Kidney (tissue), 14 donors: ENCODE data around the gene STAB2. TPM values are rescaled to one million over a fixed set of nuclear protein-coding genes. Genes with fewer than 3 reads are reported as not detected.

Experiments used
- DNase-seq, 5 donors: peaks; one replicate each; pipeline ENCODE4 v3.0.0-alpha.2; 2013 to 2020
- FAIRE-seq: peaks from 2 replicates; lab custom pipeline; 2012; peaks lifted over from hg19 to GRCh38; lab: Jason Lieb, UNC
- H3K27ac ChIP-seq, 2 donors: one replicate each; pipeline ENCODE4 v1.7.0; 2013; ENCODE audit warnings: low read depth in 2 of 2, low read length in 2 of 2, inconsistent platforms in 1 of 2
- H3K27me3 ChIP-seq: one replicate; pipeline ENCODE4 v1.7.1; 2013; ENCODE audit warnings: low read length, inconsistent platforms; ENCODE audit not compliant: control insufficient read depth, insufficient read depth
- H3K36me3 ChIP-seq, 3 donors: one replicate each; pipeline versions ENCODE4 v1.7.0 to v1.7.1; 2013; ENCODE audit warnings: low read length in 3 of 3, control low read depth in 1 of 3, inconsistent platforms in 1 of 3; ENCODE audit not compliant: insufficient read depth in 3 of 3, control insufficient read depth in 2 of 3
- H3K4me1 ChIP-seq, 3 donors: one replicate each; pipeline versions ENCODE4 v1.7.0 to v1.7.1; 2013; ENCODE audit warnings: low read length in 3 of 3, inconsistent platforms in 1 of 3, low read depth in 1 of 3; ENCODE audit not compliant: control insufficient read depth in 2 of 3, insufficient read depth in 2 of 3
- H3K4me3 ChIP-seq, 3 donors: one replicate each; pipeline versions ENCODE4 v1.7.0 to v1.8.1; 2013; ENCODE audit warnings: low read length in 3 of 3, control low read depth in 1 of 3, inconsistent platforms in 1 of 3
- H3K9ac ChIP-seq, 3 donors: one replicate each; pipeline versions ENCODE4 v1.7.0 to v1.7.1; 2013; ENCODE audit warnings: low read length in 3 of 3, control low read depth in 1 of 3, inconsistent platforms in 1 of 3
- H3K9me3 ChIP-seq, 3 donors: one replicate each; pipeline versions ENCODE4 v1.7.0 to v1.7.1; 2013; ENCODE audit warnings: low read length in 3 of 3, control low read depth in 1 of 3, inconsistent platforms in 1 of 3; ENCODE audit not compliant: control insufficient read depth in 2 of 3, insufficient read depth in 1 of 3
- intact Hi-C: fragments of 100-400 bp; cut with DNase I; formaldehyde crosslinking; loops from one replicate; pipeline ENCODE4 v1.11.1; 2022
- polyA plus RNA-seq: library from polyadenylated mRNA; stranded (reverse); fragments of 350-450 nt; fragmentation: Illumina TruSeq; extraction: RNeasy Lipid Tissue Mini Kit (QIAGEN cat#74804); gene quantifications from one replicate; pipeline ENCODE4 v1.2.3, GENCODE V29; 2014; ENCODE audit warnings: low read depth, low replicate concordance; ENCODE audit not compliant: insufficient read depth
- total RNA-seq: library from RNA; stranded (reverse); fragmentation: NEBNext Ultra II Directional; extraction: Animal tissue kit (Norgen Biotek cat#: 25700); gene quantifications from one replicate; pipeline ENCODE4 v1.2.1, GENCODE V29; 2021
- TF ChIP-seq, protein P1 (sequence below): IDR thresholded peaks from 3 replicates; pipeline ENCODE4 v1.5.1; 2012; ENCODE audit warnings: mild to moderate bottlenecking, moderate library complexity, borderline replicate concordance; ENCODE audit not compliant: insufficient read depth; ENCODE audit errors: extremely low read depth
- donor health status: control.
- donor health status: control.
- donor health status: control.
- donor health status: control.
- donor health status: control.
- donor health status: DM: yes; HTN: yes; CAD: no.
- donor health status: Normal renal cell carcinoma (clear cell type).

Gene STAB2
- total and polyA plus RNA-seq, 2 donors from 2014 or later, result 0.16 TPM; not detected in 1

DNA sequence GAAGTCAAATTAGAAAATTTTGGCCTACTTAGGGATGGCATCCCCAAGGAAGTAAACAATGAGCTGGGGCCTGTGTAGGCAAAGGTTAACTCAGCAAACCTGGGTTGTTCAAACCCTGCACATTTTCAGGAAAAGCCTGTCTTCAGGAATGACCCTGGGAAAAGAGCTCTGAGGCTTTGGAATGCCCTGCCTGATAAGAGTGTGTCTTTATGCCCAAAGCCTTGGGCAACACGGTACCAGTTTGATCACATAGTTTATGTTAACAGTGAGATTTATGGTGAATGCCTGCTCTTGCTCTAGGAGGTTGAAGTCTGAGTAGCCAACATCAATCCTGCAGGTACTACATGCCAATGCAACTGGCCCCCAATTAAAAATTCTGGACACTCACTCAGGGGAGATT is 28.2 kb upstream of the STAB2 start:
- Histone ChIP-seq H3K27ac (no peak overlapping the region), H3K9me3 (no peaks in the 10 kb centered on the region), H3K27me3 (no peaks in the 10 kb centered on the region), H3K4me3 (no peak overlapping the region), H3K36me3 (no peaks in the 10 kb centered on the region), H3K9ac (no peak overlapping the region), H3K4me1 (no peaks in the 10 kb centered on the region)
- TF ChIP-seq, protein P1, sequence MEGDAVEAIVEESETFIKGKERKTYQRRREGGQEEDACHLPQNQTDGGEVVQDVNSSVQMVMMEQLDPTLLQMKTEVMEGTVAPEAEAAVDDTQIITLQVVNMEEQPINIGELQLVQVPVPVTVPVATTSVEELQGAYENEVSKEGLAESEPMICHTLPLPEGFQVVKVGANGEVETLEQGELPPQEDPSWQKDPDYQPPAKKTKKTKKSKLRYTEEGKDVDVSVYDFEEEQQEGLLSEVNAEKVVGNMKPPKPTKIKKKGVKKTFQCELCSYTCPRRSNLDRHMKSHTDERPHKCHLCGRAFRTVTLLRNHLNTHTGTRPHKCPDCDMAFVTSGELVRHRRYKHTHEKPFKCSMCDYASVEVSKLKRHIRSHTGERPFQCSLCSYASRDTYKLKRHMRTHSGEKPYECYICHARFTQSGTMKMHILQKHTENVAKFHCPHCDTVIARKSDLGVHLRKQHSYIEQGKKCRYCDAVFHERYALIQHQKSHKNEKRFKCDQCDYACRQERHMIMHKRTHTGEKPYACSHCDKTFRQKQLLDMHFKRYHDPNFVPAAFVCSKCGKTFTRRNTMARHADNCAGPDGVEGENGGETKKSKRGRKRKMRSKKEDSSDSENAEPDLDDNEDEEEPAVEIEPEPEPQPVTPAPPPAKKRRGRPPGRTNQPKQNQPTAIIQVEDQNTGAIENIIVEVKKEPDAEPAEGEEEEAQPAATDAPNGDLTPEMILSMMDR, result no peak
- DNase-seq (no peak), FAIRE-seq (no peak)
- intact Hi-C loops, result no loop called here

- Histone ChIP-seq H3K9ac (no peak overlapping the region), H3K4me1 (no peaks in the 10 kb centered on the region), H3K27ac (no peak overlapping the region), H3K36me3 (no peaks in the 10 kb centered on the region), H3K27me3 (no peaks in the 10 kb centered on the region), H3K4me3 (no peak overlapping the region), H3K9me3 (peaks cover 0 to 15% (median 2%) of the 10 kb centered on the region in 3 donors)
- TF ChIP-seq, protein P1, result no peak
- DNase-seq (no peak), FAIRE-seq (no peak)
- intact Hi-C loops, result no loop called here
These were observed 26.4 kb upstream of the STAB2 start for GRCh38 chr12:103560604-103561101.

GRCh38 chr12:103561174-103561573 is 25.9 kb upstream of the STAB2 start:
- Histone ChIP-seq H3K27me3 (no peaks in the 10 kb centered on the region), H3K36me3 (no peaks in the 10 kb centered on the region), H3K27ac (no peak overlapping the region), H3K9ac (no peak overlapping the region), H3K4me3 (no peak overlapping the region), H3K9me3 (peaks cover 0 to 15% (median 2%) of the 10 kb centered on the region in 3 donors), H3K4me1 (no peaks in the 10 kb centered on the region)
- intact Hi-C loops, result no loop called here
- TF ChIP-seq, protein P1, result no peak
- FAIRE-seq (no peak), DNase-seq (no peak)

DNA sequence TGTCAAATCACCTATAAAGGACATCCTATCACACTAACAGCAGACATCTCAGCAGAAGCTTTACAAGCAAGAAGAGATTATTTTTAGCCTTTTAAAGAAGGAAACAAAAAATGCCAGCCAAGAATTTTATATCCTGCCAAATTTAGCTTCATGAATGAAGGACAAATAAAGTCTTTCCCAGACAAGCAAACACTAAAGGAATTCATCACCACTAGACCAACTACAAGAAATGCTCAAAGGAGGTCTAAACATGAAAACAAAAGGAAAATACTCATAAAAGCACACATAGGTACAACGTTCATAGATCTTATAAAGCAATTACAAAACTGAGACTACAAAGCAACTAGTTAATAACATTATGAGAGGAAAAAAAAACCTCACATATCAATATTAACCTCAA is 20.7 kb upstream of the STAB2 start:
- Histone ChIP-seq H3K36me3 (no peaks in the 10 kb centered on the region), H3K27me3 (no peaks in the 10 kb centered on the region), H3K27ac (no peak overlapping the region), H3K9ac (no peak overlapping the region), H3K4me3 (no peak overlapping the region), H3K4me1 (no peaks in the 10 kb centered on the region), H3K9me3 (peaks cover 0 to 15% (median 2%) of the 10 kb centered on the region in 3 donors)
- TF ChIP-seq, protein P1, result no peak
- no peak for FAIRE-seq
- DNase-seq, result no peak
- intact Hi-C loops, result no loop called here
